HCT116 (cell line): ENCODE measurements around the gene C12orf75.

Source experiments
- CEBPB ChIP-seq: IDR thresholded peaks from 2 replicates; pipeline ENCODE4 v1.6.1; 2012; ENCODE audit warnings: low read depth
- EZH2 ChIP-seq: fragments of 200-600 bp; sonication (generic); IDR thresholded peaks from 2 replicates; pipeline ENCODE4 v1.6.1; 2017; ENCODE audit warnings: antibody characterized with exemption, mixed run types
- POLR2A ChIP-seq: IDR thresholded peaks from 2 replicates; pipeline ENCODE4 v1.7.0; 2011; ENCODE audit warnings: borderline replicate concordance; ENCODE audit not compliant: insufficient read depth, insufficient read length; ENCODE audit errors: extremely low read depth
- POLR2AphosphoS5 ChIP-seq: IDR thresholded peaks from 2 replicates; pipeline ENCODE4 v1.6.1; 2011; ENCODE audit warnings: mild to moderate bottlenecking, low read depth, low read length, moderate library complexity
- SP1 ChIP-seq: IDR thresholded peaks from 2 replicates; pipeline ENCODE4 v1.6.1; 2012; ENCODE audit warnings: low read depth
- SRF ChIP-seq: IDR thresholded peaks from 2 replicates; pipeline ENCODE4 v1.6.1; 2012; ENCODE audit warnings: low read depth
- ZNF274 ChIP-seq: fragments of 200-500 bp; sonication (Bioruptor generic); IDR thresholded peaks from 2 replicates; pipeline ENCODE4 v1.6.1; 2014; ENCODE audit warnings: mild to moderate bottlenecking, low read depth, low read length, inconsistent platforms
- TF ChIP-seq, protein P1 (sequence below), 3 experiments: fragments of 200-600 bp in 1 of 3; sonication (generic) in 1 of 3; IDR thresholded peaks in 2 of 3; conservative IDR thresholded peaks in 1 of 3; 2 replicates each; pipeline ENCODE4 v1.5.1; 2012 to 2017; ENCODE audit warnings: low read depth in 2 of 3, low read length in 2 of 3, antibody characterized with exemption in 1 of 3, borderline replicate concordance in 1 of 3, control low read depth in 1 of 3, mild to moderate bottlenecking in 1 of 3, mixed read lengths in 1 of 3, mixed run types in 1 of 3, moderate library complexity in 1 of 3; ENCODE audit not compliant: insufficient read depth in 1 of 3
- TF ChIP-seq, protein P2 (sequence below): IDR thresholded peaks from 2 replicates; pipeline ENCODE4 v1.6.1; 2012

DNA sequence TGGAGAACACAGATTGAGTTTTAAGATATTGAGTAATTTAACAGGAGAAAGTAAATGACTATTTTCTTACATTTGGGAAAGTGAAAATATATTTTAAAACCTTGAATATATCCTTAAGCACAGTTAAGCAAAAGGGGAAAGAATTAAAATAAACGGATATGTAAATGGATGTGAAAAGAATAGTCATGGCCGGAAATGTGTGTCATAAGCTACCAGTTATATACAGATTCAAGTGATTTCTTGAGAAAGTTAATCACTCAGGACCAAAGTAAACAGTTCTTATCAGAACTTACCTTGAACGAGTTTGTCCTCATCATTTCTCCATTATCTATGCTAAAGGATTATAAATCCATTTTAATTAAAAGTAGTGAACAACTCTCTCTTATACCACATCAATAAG, 33.4 kb downstream of the C12orf75 start:
- TF ChIP-seq, protein P1, sequence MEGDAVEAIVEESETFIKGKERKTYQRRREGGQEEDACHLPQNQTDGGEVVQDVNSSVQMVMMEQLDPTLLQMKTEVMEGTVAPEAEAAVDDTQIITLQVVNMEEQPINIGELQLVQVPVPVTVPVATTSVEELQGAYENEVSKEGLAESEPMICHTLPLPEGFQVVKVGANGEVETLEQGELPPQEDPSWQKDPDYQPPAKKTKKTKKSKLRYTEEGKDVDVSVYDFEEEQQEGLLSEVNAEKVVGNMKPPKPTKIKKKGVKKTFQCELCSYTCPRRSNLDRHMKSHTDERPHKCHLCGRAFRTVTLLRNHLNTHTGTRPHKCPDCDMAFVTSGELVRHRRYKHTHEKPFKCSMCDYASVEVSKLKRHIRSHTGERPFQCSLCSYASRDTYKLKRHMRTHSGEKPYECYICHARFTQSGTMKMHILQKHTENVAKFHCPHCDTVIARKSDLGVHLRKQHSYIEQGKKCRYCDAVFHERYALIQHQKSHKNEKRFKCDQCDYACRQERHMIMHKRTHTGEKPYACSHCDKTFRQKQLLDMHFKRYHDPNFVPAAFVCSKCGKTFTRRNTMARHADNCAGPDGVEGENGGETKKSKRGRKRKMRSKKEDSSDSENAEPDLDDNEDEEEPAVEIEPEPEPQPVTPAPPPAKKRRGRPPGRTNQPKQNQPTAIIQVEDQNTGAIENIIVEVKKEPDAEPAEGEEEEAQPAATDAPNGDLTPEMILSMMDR (IDR thresholded peaks at IDR 0.05 in 2 of 3, conservative IDR thresholded peaks at IDR 0.05 in 1 of 3; ENCODE audit: borderline replicate concordance in 1 of 3, insufficient read depth in 1 of 3, low read depth in 2 of 3, low read length in 2 of 3), result no peak
- no peak for TF ChIP-seq ZNF274
- no peak for TF ChIP-seq EZH2
- TF ChIP-seq POLR2A, result no peak
- no peak for TF ChIP-seq CEBPB
- TF ChIP-seq, protein P2, sequence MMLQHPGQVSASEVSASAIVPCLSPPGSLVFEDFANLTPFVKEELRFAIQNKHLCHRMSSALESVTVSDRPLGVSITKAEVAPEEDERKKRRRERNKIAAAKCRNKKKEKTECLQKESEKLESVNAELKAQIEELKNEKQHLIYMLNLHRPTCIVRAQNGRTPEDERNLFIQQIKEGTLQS, result no peak
- no peak for TF ChIP-seq POLR2AphosphoS5
- TF ChIP-seq SRF, result no peak
- no peak for TF ChIP-seq SP1
